Heart left ventricle (tissue), 16 donors: ENCODE results near the gene DHODH. TPM values are rescaled to one million over a fixed set of nuclear protein-coding genes. Genes with fewer than 3 reads are reported as not detected.

ENCODE experiments used
- ATAC-seq, 4 donors: fragments of 200-7000 bp; cut with Tn5 transposase; one replicate each; pipeline ENCODE4 v1.9.1; 2020 to 2022; ENCODE audit warnings: moderate library complexity in 4 of 4, mild to moderate bottlenecking in 3 of 4, moderate number of reproducible peaks in 1 of 4
- DNase-seq, 5 donors: peaks; one replicate each; pipeline ENCODE4 v3.0.0-alpha.2; 2020
- H3K27ac ChIP-seq, 12 donors: fragments of 200-600 bp; sonication (generic) in 4 of 12; one replicate each; pipeline versions ENCODE4 v1.5.0 to v1.8.0; 2016 to 2022; ENCODE audit warnings: mild to moderate bottlenecking in 2 of 12
- H3K27me3 ChIP-seq, 9 donors: fragments of 200-600 bp; sonication (generic) in 2 of 9; one replicate each; pipeline versions ENCODE4 v1.5.1 to v1.8.0; 2016 to 2022; ENCODE audit warnings: mild to moderate bottlenecking in 3 of 9
- H3K36me3 ChIP-seq, 9 donors: fragments of 200-600 bp; sonication (generic) in 2 of 9; one replicate each; pipeline versions ENCODE4 v1.5.0 to v1.8.0; 2018 to 2022; ENCODE audit warnings: mild to moderate bottlenecking in 2 of 9
- H3K4me1 ChIP-seq, 12 donors: fragments of 200-600 bp; sonication (generic) in 4 of 12; one replicate each; pipeline versions ENCODE4 v1.5.0 to v1.8.0; 2016 to 2022; ENCODE audit warnings: mild to moderate bottlenecking in 3 of 12
- H3K4me3 ChIP-seq, 12 donors: fragments of 200-600 bp; sonication (generic) in 4 of 12; one replicate each; pipeline versions ENCODE4 v1.5.0 to v1.8.0; 2017 to 2022; ENCODE audit warnings: mild to moderate bottlenecking in 9 of 12, moderate library complexity in 4 of 12
- H3K9me3 ChIP-seq, 12 donors: fragments of 200-600 bp; sonication (generic) in 4 of 12; one replicate each; pipeline versions ENCODE4 v1.5.0 to v1.8.0; 2016 to 2022; ENCODE audit warnings: mild to moderate bottlenecking in 1 of 12
- CTCF ChIP-seq, 12 donors: fragments of 200-600 bp; sonication (generic) in 4 of 12; IDR thresholded peaks; one replicate each; pipeline versions ENCODE4 v1.5.0 to v1.8.0; 2018 to 2022; ENCODE audit warnings: antibody characterized with exemption in 12 of 12, mild to moderate bottlenecking in 5 of 12
- POLR2A ChIP-seq, 2 donors: fragments of 450-650 bp; IDR thresholded peaks; one replicate each; pipeline ENCODE4 v1.6.1; 2017; ENCODE audit warnings: antibody characterized with exemption in 2 of 2, mild to moderate bottlenecking in 2 of 2, moderate library complexity in 2 of 2
- WGBS, 4 donors: extraction: QIAGEN DNeasy Blood & Tissue Kit in 2 of 4; methylation state at CpG; one replicate each; pipeline versions ENCODE4 v1.1.5 to v1.1.7; 2013 to 2018; 5-methylcytosine and 5-hydroxymethylcytosine counted together
- intact Hi-C, 10 donors: fragments of 100-400 bp; cut with DNase I; formaldehyde crosslinking; loops; one replicate each; pipeline versions ENCODE4 v1.11.1 to v1.14.2; 2022
- polyA plus RNA-seq, 2 donors: library from polyadenylated mRNA; stranded (reverse); fragments of 200-250 nt; gene quantifications; one replicate each; pipeline ENCODE4 v1.2.3, GENCODE V29; 2013
- total RNA-seq, 9 donors: library from RNA; depleted of rRNA in 2 of 9; stranded (reverse); fragments of >200 nt in 2 of 9; fragmentation: NEBNext Ultra II Directional in 3 of 9; extraction: Animal tissue kit (Norgen Biotek cat#: 25700) in 3 of 9; gene quantifications; one replicate each; pipeline versions ENCODE4 v1.1.0 to v1.2.4, GENCODE V29; 2016 to 2023
- donor health status: ischemic (EF 13 %, LVEDD 7.1; RV severe dilation, severe dysfunction).
- donor health status: healthy with polysubstance abuse.
- donor health status: DM: no; HTN: yes; CAD: no.
- donor health status: DM: no; HTN: no; CAD: no.
- donor health status: ischemic (EF 25% LVEDD 6.9; RV normal size, moderate dysfunction).
- donor health status: ischemic (EF 25% LVEDD 5.7; RV mildly dilated, moderate dysfunction).
- donor health status: healthy.
- donor health status: DM: yes; HTN: yes; CAD: no.
- donor health status: ischemic (EF 35%, LVEDD 5.7; RV mildly dilated, moderate dysfunction).
- donor health status: nonischemic (EF 11% LVEDD 7.7; RV severe dilation, severe dysfunction).
- donor health status: DM: yes; HTN: yes; CAD: no.
- donor health status: PGD.
- donor health status: ischemic (EF 29% LVEDD 5.4; RV normal size, mild dysfunction).
- donor health status: nonischemic (EF 23%, LVEDD 6.1; RV moderate dilation, normal function).

DHODH gene
- total and polyA plus RNA-seq, 11 donors, result 5.2 to 9.8 (median 7.5) TPM

GRCh38 chr16:72021043-72021442, 12.5 kb downstream of the DHODH start:
- peaks cover 0 to 4% (median 0%) of the 10 kb centered on the region in 12 donors for H3K4me1 ChIP-seq
- H3K9me3 ChIP-seq, result no peaks in the 10 kb centered on the region
- ATAC-seq (no peak), DNase-seq (peak in 1 of 5 donors; percentile 57)
- intact Hi-C loops, result loop anchor here in 1 of 10 donors (5.0 kb wide), 1 partner anchor 66 kb away; no protein-coding TSS in a partner anchor
- TF ChIP-seq CTCF (IDR thresholded peaks at IDR 0.05), result peak in 4 of 12 donors; percentile 6 to 19 (median 12)
- TF ChIP-seq POLR2A (IDR thresholded peaks at IDR 0.05), result no peak
- 77 to 82% (median 82%) methylated on average over 15 of the region's 15 CpGs for WGBS, 4 donors
- H3K27ac ChIP-seq, result no peak overlapping the region
- peaks cover 0 to 82% (median 53%) of the 10 kb centered on the region in 9 donors for H3K36me3 ChIP-seq
- H3K4me3 ChIP-seq, result no peak overlapping the region
- no peaks in the 10 kb centered on the region for H3K27me3 ChIP-seq

GRCh38 chr16:72022127-72022526, 13.6 kb downstream of the DHODH start:
- DNase-seq, result no peak
- TF ChIP-seq CTCF (IDR thresholded peaks at IDR 0.05) (no peak), POLR2A (IDR thresholded peaks at IDR 0.05) (no peak)
- 94 to 97% (median 96%) methylated on average over 8 to 13 of the region's 13 CpGs for WGBS, 4 donors
- Histone ChIP-seq H3K27me3 (no peaks in the 10 kb centered on the region), H3K36me3 (peaks cover 0 to 87% (median 52%) of the 10 kb centered on the region in 9 donors), H3K4me1 (peaks cover 0 to 4% (median 0%) of the 10 kb centered on the region in 12 donors), H3K27ac (no peak overlapping the region), H3K9me3 (no peaks in the 10 kb centered on the region), H3K4me3 (no peak overlapping the region)
- no peak for ATAC-seq
- intact Hi-C loops, result loop anchor here in 1 of 10 donors (5.0 kb wide), 1 partner anchor 65 kb away; no protein-coding TSS in a partner anchor

- no peaks in the 10 kb centered on the region for H3K4me1 ChIP-seq
- TF ChIP-seq CTCF (IDR thresholded peaks at IDR 0.05) (no peak), POLR2A (IDR thresholded peaks at IDR 0.05) (no peak)
- no peak overlapping the region for H3K4me3 ChIP-seq
- no peaks in the 10 kb centered on the region for H3K9me3 ChIP-seq
- ATAC-seq (no peak), DNase-seq (no peak)
- intact Hi-C loops, result loop anchor here in 1 of 10 donors (5.0 kb wide), 1 partner anchor 63 kb away; no protein-coding TSS in a partner anchor
- peaks cover 0 to 86% (median 50%) of the 10 kb centered on the region in 9 donors for H3K36me3 ChIP-seq
- WGBS, 4 donors, result 70 to 91% (median 82%) methylated on average over 9 to 10 of the region's 10 CpGs
- no peaks in the 10 kb centered on the region for H3K27me3 ChIP-seq
- no peak overlapping the region for H3K27ac ChIP-seq
Measured at GRCh38 chr16:72023962-72024361, 15.4 kb downstream of the DHODH start.

- WGBS, 4 donors, result 76 to 85% (median 77%) methylated on average over 6 of the region's 6 CpGs
- H3K36me3 ChIP-seq, result peaks cover 0 to 77% (median 50%) of the 10 kb centered on the region in 9 donors
- ATAC-seq, result no peak
Measured at GRCh38 chr16:72024862-72025382, 16.4 kb downstream of the DHODH start.

More at GRCh38 chr16:72024862-72025382, 16.4 kb downstream of the DHODH start:
- H3K27ac ChIP-seq, result no peak overlapping the region
- H3K4me3 ChIP-seq, result no peak overlapping the region
- intact Hi-C loops, result loop anchor here in 1 of 10 donors (5.0 kb wide), 1 partner anchor 62 kb away; no protein-coding TSS in a partner anchor
- no peaks in the 10 kb centered on the region for H3K4me1 ChIP-seq
- no peak for TF ChIP-seq POLR2A (IDR thresholded peaks at IDR 0.05)
- no peak for TF ChIP-seq CTCF (IDR thresholded peaks at IDR 0.05)
- DNase-seq, result no peak
- H3K9me3 ChIP-seq, result no peaks in the 10 kb centered on the region
- H3K27me3 ChIP-seq, result no peaks in the 10 kb centered on the region
